A549 (cell line): ENCODE data around the gene DHPS. TPM values are rescaled to one million over a fixed set of nuclear protein-coding genes. Genes with fewer than 3 reads are reported as not detected.
A peak's percentile ranks its signal among the peaks of the same experiment; 100 is the strongest.

Source experiments
- ATAC-seq, 2 experiments: fragments of 200-7000 bp in 1 of 2; fragments of >200 bp in 1 of 2; cut with Nextera tagmentation in 1 of 2; cut with Tn5 transposase in 1 of 2; 3 replicates each; pipeline versions ENCODE4 v1.8.0 to v1.9.1; 2018 to 2020; ENCODE audit warnings: mild to moderate bottlenecking in 1 of 2, moderate library complexity in 1 of 2
- CTCF ChIA-PET: fragments of 300-600 bp; sonication (Branson Sonifier 250); formaldehyde crosslinking; extraction: SDS; loops from one replicate; lab custom pipeline; 2021; ENCODE audit warnings: antibody characterized with exemption, inconsistent platforms; lab: Yijun Ruan, JAX
- POLR2A ChIA-PET: fragments of 350-600 bp; formaldehyde crosslinking; extraction: SDS; loops from one replicate; lab custom pipeline; 2021; ENCODE audit warnings: antibody characterized with exemption, inconsistent platforms; lab: Yijun Ruan, JAX
- DNase-seq, 2 experiments: peaks; one replicate each; pipeline versions ENCODE4 v3.0.0 to v3.0.0-alpha.2; 2011 to 2016; ENCODE audit warnings: low read depth in 1 of 2, low spot score in 1 of 2
- FAIRE-seq: peaks from 2 replicates; lab custom pipeline; 2011; peaks lifted over from hg19 to GRCh38; lab: Jason Lieb, UNC
- H3K27ac ChIP-seq, 2 experiments: fragments of >200 bp; sonication (Bioruptor Twin); formaldehyde crosslinking; 3 replicates each; pipeline ENCODE4 v1.5.1; 2016 to 2017
- H3K4me1 ChIP-seq: fragments of >200 bp; sonication (Bioruptor Twin); formaldehyde crosslinking; 3 replicates; pipeline ENCODE4 v1.6.1; 2016
- H3K4me2 ChIP-seq: fragments of >200 bp; sonication (Bioruptor Twin); formaldehyde crosslinking; 3 replicates; pipeline ENCODE4 v1.6.1; 2016
- H3K4me3 ChIP-seq: fragments of >200 bp; sonication (Bioruptor Twin); formaldehyde crosslinking; 3 replicates; pipeline ENCODE4 v1.5.1; 2016
- H3K9me3 ChIP-seq: fragments of >200 bp; sonication (Bioruptor Twin); formaldehyde crosslinking; 3 replicates; pipeline ENCODE4 v1.6.1; 2016
- CBX2 ChIP-seq: fragments of 200-600 bp; sonication (generic); IDR thresholded peaks from 2 replicates; pipeline ENCODE4 v1.6.1; 2016; ENCODE audit warnings: low read depth, mild to moderate bottlenecking, borderline replicate concordance
- CEBPB ChIP-seq, 2 experiments: fragments of >200 bp in 1 of 2; sonication (Bioruptor Twin) in 1 of 2; formaldehyde crosslinking in 1 of 2; IDR thresholded peaks; 2 replicates each; pipeline ENCODE4 v1.6.1; 2012 to 2016
- CHD2 ChIP-seq: fragments of 150-350 bp; IDR thresholded peaks from 2 replicates; pipeline ENCODE4 v1.6.1; 2014; ENCODE audit warnings: low read length; ENCODE audit not compliant: partially characterized antibody
- CHD4 ChIP-seq: fragments of 200-600 bp; sonication (generic); IDR thresholded peaks from 2 replicates; pipeline ENCODE4 v1.6.1; 2016; ENCODE audit warnings: antibody characterized with exemption, mild to moderate bottlenecking, borderline replicate concordance
- CTCF ChIP-seq: fragments of >200 bp; sonication (Bioruptor Twin); formaldehyde crosslinking; IDR thresholded peaks from 3 replicates; pipeline ENCODE4 v1.5.1; 2016
- EHF ChIP-seq: fragments of 250-450 bp; sonication (Bioruptor Pico); IDR thresholded peaks from 2 replicates; pipeline ENCODE4 v1.5.0; 2020; ENCODE audit warnings: mild to moderate bottlenecking
- EHMT2 ChIP-seq: fragments of 200-600 bp; sonication (generic); IDR thresholded peaks from 2 replicates; pipeline ENCODE4 v1.6.1; 2016; ENCODE audit warnings: antibody characterized with exemption, low read depth, mild to moderate bottlenecking, moderate library complexity
- ELK1 ChIP-seq: fragments of 150-350 bp; IDR thresholded peaks from 2 replicates; pipeline ENCODE4 v1.6.1; 2014; ENCODE audit warnings: low read depth, mild to moderate bottlenecking, low read length
- EP300 ChIP-seq, 2 experiments: fragments of >200 bp; sonication (Bioruptor Twin); formaldehyde crosslinking; IDR thresholded peaks; 2 replicates in 1 of 2; 3 replicates in 1 of 2; pipeline ENCODE4 v1.6.1; 2016 to 2017
- FOSB ChIP-seq: fragments of 250-450 bp; sonication (Bioruptor Pico); IDR thresholded peaks from 2 replicates; pipeline ENCODE4 v1.5.0; 2020; ENCODE audit warnings: mild to moderate bottlenecking, moderate library complexity
- FOSL2 ChIP-seq, 2 experiments: fragments of 450-650 bp in 1 of 2; fragments of >200 bp in 1 of 2; sonication (Bioruptor Twin) in 1 of 2; formaldehyde crosslinking; IDR thresholded peaks; 2 replicates each; pipeline versions ENCODE4 v1.5.0 to v1.6.1; 2016 to 2020; ENCODE audit warnings: mild to moderate bottlenecking in 1 of 2, moderate library complexity in 1 of 2
- FOXS1 ChIP-seq: fragments of 250-450 bp; sonication (Bioruptor Pico); IDR thresholded peaks from 2 replicates; pipeline ENCODE4 v1.5.0; 2020; ENCODE audit warnings: mild to moderate bottlenecking, moderate library complexity
- GATA3 ChIP-seq: IDR thresholded peaks from 2 replicates; pipeline ENCODE4 v1.6.1; 2012; ENCODE audit warnings: borderline replicate concordance
- HEYL ChIP-seq: fragments of 250-450 bp; sonication (Bioruptor Pico); IDR thresholded peaks from 2 replicates; pipeline ENCODE4 v1.8.0; 2021; ENCODE audit warnings: mild to moderate bottlenecking, moderate library complexity
- HMGXB4 ChIP-seq: fragments of 250-450 bp; sonication (Bioruptor Pico); IDR thresholded peaks from 2 replicates; pipeline ENCODE4 v1.5.0; 2021; ENCODE audit warnings: mild to moderate bottlenecking, moderate library complexity, borderline replicate concordance
- HOXA7 ChIP-seq: fragments of 250-450 bp; sonication (Bioruptor Pico); IDR thresholded peaks from 2 replicates; pipeline ENCODE4 v1.5.0; 2020; ENCODE audit warnings: mild to moderate bottlenecking, moderate library complexity
- HOXB13 ChIP-seq: fragments of 250-450 bp; sonication (Bioruptor Pico); IDR thresholded peaks from 2 replicates; pipeline ENCODE4 v1.5.0; 2020; ENCODE audit warnings: low read depth, mild to moderate bottlenecking, moderate library complexity
- JUN ChIP-seq, 2 experiments: fragments of >200 bp; sonication (Bioruptor Twin); formaldehyde crosslinking; IDR thresholded peaks; 2 replicates in 1 of 2; 3 replicates in 1 of 2; pipeline ENCODE4 v1.6.1; 2016 to 2017
- KDM5A ChIP-seq: fragments of 200-600 bp; sonication (generic); IDR thresholded peaks from 2 replicates; pipeline ENCODE4 v1.6.1; 2016; ENCODE audit warnings: antibody characterized with exemption, mild to moderate bottlenecking
- MAFK ChIP-seq: fragments of 450-650 bp; IDR thresholded peaks from 2 replicates; pipeline ENCODE4 v1.6.1; 2014; ENCODE audit not compliant: partially characterized antibody
- MYC ChIP-seq: IDR thresholded peaks from 2 replicates; pipeline ENCODE4 v1.6.1; 2012; ENCODE audit warnings: mild to moderate bottlenecking, inconsistent platforms, low read length, improper control_type of control experiment, borderline replicate concordance
- NFE2L2 ChIP-seq: fragments of 150-350 bp; conservative IDR thresholded peaks from 2 replicates; pipeline ENCODE4 v1.6.1; 2014; ENCODE audit warnings: low read length
- NPAS2 ChIP-seq: fragments of 250-450 bp; sonication (Bioruptor Pico); IDR thresholded peaks from 2 replicates; pipeline ENCODE4 v1.8.0; 2022; ENCODE audit warnings: mild to moderate bottlenecking, moderate library complexity, borderline replicate concordance
- POLR2A ChIP-seq: IDR thresholded peaks from 2 replicates; pipeline ENCODE4 v1.6.1; 2012; ENCODE audit warnings: mild to moderate bottlenecking, low read length
- POLR2AphosphoS2 ChIP-seq: conservative IDR thresholded peaks from 2 replicates; pipeline ENCODE4 v1.6.1; 2012; ENCODE audit warnings: low read length, improper control_type of control experiment, inconsistent platforms
- RARB ChIP-seq: fragments of 250-450 bp; sonication (Bioruptor Pico); IDR thresholded peaks from 2 replicates; pipeline ENCODE4 v1.8.0; 2021; ENCODE audit warnings: mild to moderate bottlenecking, moderate library complexity
- RFX5 ChIP-seq: fragments of 450-650 bp; IDR thresholded peaks from 2 replicates; pipeline ENCODE4 v1.7.1; 2014; ENCODE audit warnings: antibody characterized with exemption, mild to moderate bottlenecking, moderate library complexity
- RNF2 ChIP-seq: fragments of 200-600 bp; sonication (generic); IDR thresholded peaks from 2 replicates; pipeline ENCODE4 v1.6.1; 2016; ENCODE audit warnings: low read depth, mild to moderate bottlenecking, antibody characterized with exemption, moderate library complexity, borderline replicate concordance
- TFCP2L1 ChIP-seq: fragments of 250-450 bp; sonication (Bioruptor Pico); IDR thresholded peaks from 2 replicates; pipeline ENCODE4 v1.5.0; 2021; ENCODE audit warnings: mild to moderate bottlenecking
- TP53 ChIP-seq: fragments of 250-450 bp; sonication (Bioruptor Pico); IDR thresholded peaks from 2 replicates; pipeline ENCODE4 v1.5.0; 2021; ENCODE audit warnings: mild to moderate bottlenecking, moderate library complexity
- USF2 ChIP-seq: fragments of 450-650 bp; IDR thresholded peaks from 2 replicates; pipeline ENCODE4 v1.6.1; 2014; ENCODE audit warnings: antibody characterized with exemption
- ZNF302 ChIP-seq: fragments of 250-450 bp; sonication (Bioruptor Pico); IDR thresholded peaks from 2 replicates; pipeline ENCODE4 v1.9.0; 2021; ENCODE audit warnings: inconsistent platforms, mild to moderate bottlenecking, moderate library complexity
- ZSCAN20 ChIP-seq: fragments of 250-450 bp; sonication (Bioruptor Pico); IDR thresholded peaks from 2 replicates; pipeline ENCODE4 v1.8.0; 2022; ENCODE audit warnings: mild to moderate bottlenecking, moderate library complexity
- WGBS: methylation state at CpG from one replicate; pipeline ENCODE4 v1.1.6; 2017; ENCODE audit errors: missing lambda C conversion rate; 5-methylcytosine and 5-hydroxymethylcytosine counted together
- polyA plus RNA-seq, 4 experiments: library from polyadenylated mRNA; depleted of rRNA in 3 of 4; stranded (reverse); fragments of >200 nt; fragmentation: RNase III in 1 of 4; extraction: RNeasy Plus Mini Kit Qiagen cat#74134 plus additional on column Dnase treatment in 1 of 4; gene quantifications; 2 replicates in 3 of 4; 3 replicates in 1 of 4; pipeline ENCODE4 v1.2.3, GENCODE V29; 2011 to 2017
- TF ChIP-seq, protein P1 (sequence below): IDR thresholded peaks from 2 replicates; pipeline ENCODE4 v1.6.1; 2012

DHPS gene
- polyA plus RNA-seq, 2 of the 4 experiments (the other 2 are of a cell fraction): 57.8 to 71.9 TPM

GRCh38 chr19:12722566-12723380 is 41.1 kb upstream of the DHPS start:
- Histone ChIP-seq H3K9me3 (no peaks in the 10 kb centered on the region), H3K4me2 (peak overlapping the region; percentile 94), H3K4me1 (peaks cover 10% of the 10 kb centered on the region; the same call in 1 of the 3 replicates), H3K4me3 (peak overlapping the region; percentile 76), H3K27ac (peak overlapping the region; percentile 91 to 99)
- 2% methylated on average over 31 of the region's 32 CpGs for WGBS
- ChIA-PET CTCF (interaction anchor here (0.9 to 3.3 kb wide), 8 partner anchors 13 to 125 kb away, joined by 3 to 11 read pairs (median 4); no protein-coding TSS in a partner anchor), POLR2A (interaction anchor here (0.6 to 1.5 kb wide), 4 partner anchors 11 to 83 kb away, joined by 3 to 16 read pairs (median 4); partner anchors contain the start of gene TRIR)
- ATAC-seq (peak; percentile 86 to 90), DNase-seq (peak; percentile 96 to 99), FAIRE-seq (no peak)
- TF ChIP-seq GATA3 (no peak), CTCF (no peak), FOXS1 (CRISPR knock-in tag) (no peak), JUN (IDR thresholded peaks at IDR 0.05) (peak; percentile 58 to 62; a peak in 3 of 5 replicates), FOSL2 (IDR thresholded peaks at IDR 0.05) (no peak), FOSL2 (CRISPR knock-in tag; IDR thresholded peaks at IDR 0.05) (no peak), HOXB13 (no peak), HOXA7 (CRISPR knock-in tag) (no peak), ELK1 (no peak), RNF2 (no peak), KDM5A (no peak), RFX5 (no peak), CHD4 (no peak), NPAS2 (CRISPR knock-in tag) (peak; percentile 39; the same call in 1 of the 2 replicates), MAFK (peak; percentile 91), POLR2AphosphoS2 (no peak), CBX2 (no peak), POLR2A (peak; percentile 38; the same call in 1 of the 2 replicates), NFE2L2 (no peak), RARB (CRISPR knock-in tag) (no peak), HMGXB4 (no peak), ZNF302 (CRISPR knock-in tag) (no peak), EHMT2 (no peak), HEYL (no peak), EP300 (IDR thresholded peaks at IDR 0.05) (no peak), CHD2 (no peak), ZSCAN20 (CRISPR knock-in tag) (no peak), FOSB (CRISPR knock-in tag) (no peak), EHF (CRISPR knock-in tag) (no peak), CEBPB (IDR thresholded peaks at IDR 0.05) (peak; percentile 33 to 73; a peak in 2 of 4 replicates), TFCP2L1 (no peak), USF2 (peak; percentile 99), TP53 (no peak), MYC (no peak)
- TF ChIP-seq, protein P1, sequence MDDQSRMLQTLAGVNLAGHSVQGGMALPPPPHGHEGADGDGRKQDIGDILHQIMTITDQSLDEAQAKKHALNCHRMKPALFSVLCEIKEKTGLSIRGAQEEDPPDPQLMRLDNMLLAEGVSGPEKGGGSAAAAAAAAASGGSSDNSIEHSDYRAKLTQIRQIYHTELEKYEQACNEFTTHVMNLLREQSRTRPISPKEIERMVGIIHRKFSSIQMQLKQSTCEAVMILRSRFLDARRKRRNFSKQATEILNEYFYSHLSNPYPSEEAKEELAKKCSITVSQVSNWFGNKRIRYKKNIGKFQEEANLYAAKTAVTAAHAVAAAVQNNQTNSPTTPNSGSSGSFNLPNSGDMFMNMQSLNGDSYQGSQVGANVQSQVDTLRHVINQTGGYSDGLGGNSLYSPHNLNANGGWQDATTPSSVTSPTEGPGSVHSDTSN: no peak
